Osteocyte (in vitro differentiated cells): Measurements from ENCODE around the gene STON2. TPM values are rescaled to one million over a fixed set of nuclear protein-coding genes. Genes with fewer than 3 reads are reported as not detected.

Experiments
- DNase-seq: peaks from one replicate; pipeline ENCODE4 v3.0.0; 2021; ENCODE audit warnings: mixed read lengths; ENCODE audit not compliant: unreplicated experiment; ENCODE audit errors: extremely low spot score
- H3K27ac Mint-ChIP-seq: one replicate; pipeline ENCODE4 v1.8.0; 2021; ENCODE audit warnings: mild to moderate bottlenecking, mixed read lengths; ENCODE audit not compliant: unreplicated experiment
- H3K27me3 Mint-ChIP-seq: one replicate; pipeline ENCODE4 v1.8.0; 2021; ENCODE audit warnings: mixed read lengths; ENCODE audit not compliant: unreplicated experiment
- H3K36me3 Mint-ChIP-seq: one replicate; pipeline ENCODE4 v1.8.0; 2021; ENCODE audit warnings: mixed read lengths; ENCODE audit not compliant: unreplicated experiment
- H3K4me1 Mint-ChIP-seq: one replicate; pipeline ENCODE4 v1.8.0; 2021; ENCODE audit warnings: mixed read lengths; ENCODE audit not compliant: unreplicated experiment
- H3K4me3 Mint-ChIP-seq: one replicate; pipeline ENCODE4 v1.8.0; 2021; ENCODE audit warnings: mild to moderate bottlenecking, moderate library complexity, mixed read lengths; ENCODE audit not compliant: unreplicated experiment
- H3K9me3 Mint-ChIP-seq: one replicate; pipeline ENCODE4 v1.8.0; 2021; ENCODE audit warnings: mixed read lengths; ENCODE audit not compliant: unreplicated experiment
- CTCF ChIP-seq: fragments of 200-600 bp; sonication (generic); IDR thresholded peaks from 2 replicates; pipeline ENCODE4 v1.5.0; 2021; ENCODE audit warnings: antibody characterized with exemption, mild to moderate bottlenecking, moderate library complexity
- total RNA-seq: library from RNA; stranded (reverse); gene quantifications from 2 replicates; pipeline ENCODE4 v1.2.1, GENCODE V29; 2021

The STON2 gene
- total RNA-seq, 1 donor from 2014 or later, result not detected

- H3K27ac Mint-ChIP-seq, result no peak overlapping the region
- no peak overlapping the region for H3K4me3 Mint-ChIP-seq
- no peaks in the 10 kb centered on the region for H3K4me1 Mint-ChIP-seq
- no peak for DNase-seq
- no peaks in the 10 kb centered on the region for H3K27me3 Mint-ChIP-seq
- no peaks in the 10 kb centered on the region for H3K36me3 Mint-ChIP-seq
- no peaks in the 10 kb centered on the region for H3K9me3 Mint-ChIP-seq
- TF ChIP-seq CTCF, result no peak
Observed at GRCh38 chr14:81344481-81345160, 55.5 kb downstream of the STON2 start.

GRCh38 chr14:81343701-81344100, 56.4 kb downstream of the STON2 start:
- H3K4me1 Mint-ChIP-seq, result no peaks in the 10 kb centered on the region
- no peak for TF ChIP-seq CTCF
- H3K4me3 Mint-ChIP-seq, result no peak overlapping the region
- H3K27me3 Mint-ChIP-seq, result no peaks in the 10 kb centered on the region
- no peak overlapping the region for H3K27ac Mint-ChIP-seq
- no peaks in the 10 kb centered on the region for H3K9me3 Mint-ChIP-seq
- no peak for DNase-seq
- no peaks in the 10 kb centered on the region for H3K36me3 Mint-ChIP-seq

- Mint-ChIP-seq H3K27me3 (no peaks in the 10 kb centered on the region), H3K9me3 (no peaks in the 10 kb centered on the region), H3K4me3 (no peak overlapping the region), H3K36me3 (no peaks in the 10 kb centered on the region), H3K27ac (no peak overlapping the region), H3K4me1 (no peaks in the 10 kb centered on the region)
- no peak for TF ChIP-seq CTCF
- DNase-seq, result no peak
Observed at GRCh38 chr14:81342850-81343580, 57.1 kb downstream of the STON2 start.

GRCh38 chr14:81341781-81342180, 58.3 kb downstream of the STON2 start:
- H3K27ac Mint-ChIP-seq, result no peak overlapping the region
- no peak overlapping the region for H3K4me3 Mint-ChIP-seq
- H3K27me3 Mint-ChIP-seq, result no peaks in the 10 kb centered on the region
- H3K9me3 Mint-ChIP-seq, result no peaks in the 10 kb centered on the region
- no peak for TF ChIP-seq CTCF
- DNase-seq, result no peak
- no peaks in the 10 kb centered on the region for H3K36me3 Mint-ChIP-seq
- H3K4me1 Mint-ChIP-seq, result no peaks in the 10 kb centered on the region

- Mint-ChIP-seq H3K4me3 (no peak overlapping the region), H3K27ac (no peak overlapping the region), H3K27me3 (no peaks in the 10 kb centered on the region), H3K36me3 (no peaks in the 10 kb centered on the region), H3K4me1 (no peaks in the 10 kb centered on the region), H3K9me3 (no peaks in the 10 kb centered on the region)
- TF ChIP-seq CTCF, result no peak
- DNase-seq, result no peak
Observed at GRCh38 chr14:81341370-81341769, 58.8 kb downstream of the STON2 start.
